IMR-90 (cell line): ENCODE measurements around the gene PDE5A.

Source experiments
- BHLHE40 ChIP-seq: fragments of 150-350 bp; IDR thresholded peaks from 2 replicates; pipeline ENCODE4 v1.6.1; 2016; ENCODE audit warnings: mild to moderate bottlenecking, low read depth, low read length
- CEBPB ChIP-seq: IDR thresholded peaks from 2 replicates; pipeline ENCODE4 v1.6.1; 2012; ENCODE audit warnings: low read depth, low read length, improper control_type of control experiment
- MXI1 ChIP-seq: IDR thresholded peaks from 2 replicates; pipeline ENCODE4 v1.6.1; 2012; ENCODE audit warnings: low read depth, mild to moderate bottlenecking, low read length, moderate library complexity, borderline replicate concordance
- NFE2L2 ChIP-seq: fragments of 150-350 bp; IDR thresholded peaks from 2 replicates; pipeline ENCODE4 v1.6.1; 2016; ENCODE audit warnings: low read depth, mild to moderate bottlenecking, low read length
- POLR2A ChIP-seq: IDR thresholded peaks from 2 replicates; pipeline ENCODE4 v1.6.1; 2012; ENCODE audit warnings: mild to moderate bottlenecking, low read depth, low read length
- RAD21 ChIP-seq: IDR thresholded peaks from 2 replicates; pipeline ENCODE4 v1.6.1; 2012; ENCODE audit warnings: low read length, improper control_type of control experiment
- RCOR1 ChIP-seq: IDR thresholded peaks from 2 replicates; pipeline ENCODE4 v1.6.1; 2012; ENCODE audit warnings: mild to moderate bottlenecking, low read length, improper control_type of control experiment; ENCODE audit not compliant: insufficient replicate concordance
- RFX5 ChIP-seq: IDR thresholded peaks from 2 replicates; pipeline ENCODE4 v1.8.0; 2012; ENCODE audit warnings: low read depth, mild to moderate bottlenecking, low read length, moderate library complexity
- SMC3 ChIP-seq: fragments of 150-350 bp; IDR thresholded peaks from 2 replicates; pipeline ENCODE4 v1.6.1; 2016; ENCODE audit warnings: low read depth, mild to moderate bottlenecking, antibody characterized with exemption, low read length, moderate library complexity
- TF ChIP-seq, protein P1 (sequence below): conservative IDR thresholded peaks from 2 replicates; pipeline ENCODE4 v1.5.1; 2012; ENCODE audit warnings: mild to moderate bottlenecking, low read depth, low read length, improper control_type of control experiment
- TF ChIP-seq, protein P2 (sequence below): fragments of 150-350 bp; IDR thresholded peaks from 2 replicates; pipeline ENCODE4 v1.6.1; 2017; ENCODE audit warnings: mild to moderate bottlenecking, antibody characterized with exemption, low read length, low read depth

DNA sequence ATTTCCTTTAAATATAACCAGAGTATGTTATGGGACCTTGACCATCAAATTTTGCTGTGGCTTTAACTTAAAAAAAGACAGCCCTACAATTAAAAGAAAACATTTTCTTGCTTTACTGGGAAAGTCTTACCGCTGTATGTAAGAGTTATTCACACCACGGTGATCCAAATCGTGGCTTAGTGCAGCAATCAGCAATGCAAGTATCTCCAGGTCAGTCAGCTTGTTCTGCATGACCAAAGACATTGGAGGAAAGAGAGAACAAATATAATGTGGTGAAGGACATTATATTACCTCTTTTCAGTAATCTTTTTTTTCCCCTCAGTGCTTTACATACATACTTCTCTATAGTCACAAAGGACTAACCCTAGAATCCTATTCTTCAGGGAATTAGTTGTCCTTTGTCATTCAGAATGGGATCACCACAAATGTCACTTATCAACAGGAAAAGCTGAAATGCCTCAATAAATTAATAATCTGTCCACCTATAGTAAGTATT lies 109.6 kb downstream of the PDE5A start:
- TF ChIP-seq, protein P1, sequence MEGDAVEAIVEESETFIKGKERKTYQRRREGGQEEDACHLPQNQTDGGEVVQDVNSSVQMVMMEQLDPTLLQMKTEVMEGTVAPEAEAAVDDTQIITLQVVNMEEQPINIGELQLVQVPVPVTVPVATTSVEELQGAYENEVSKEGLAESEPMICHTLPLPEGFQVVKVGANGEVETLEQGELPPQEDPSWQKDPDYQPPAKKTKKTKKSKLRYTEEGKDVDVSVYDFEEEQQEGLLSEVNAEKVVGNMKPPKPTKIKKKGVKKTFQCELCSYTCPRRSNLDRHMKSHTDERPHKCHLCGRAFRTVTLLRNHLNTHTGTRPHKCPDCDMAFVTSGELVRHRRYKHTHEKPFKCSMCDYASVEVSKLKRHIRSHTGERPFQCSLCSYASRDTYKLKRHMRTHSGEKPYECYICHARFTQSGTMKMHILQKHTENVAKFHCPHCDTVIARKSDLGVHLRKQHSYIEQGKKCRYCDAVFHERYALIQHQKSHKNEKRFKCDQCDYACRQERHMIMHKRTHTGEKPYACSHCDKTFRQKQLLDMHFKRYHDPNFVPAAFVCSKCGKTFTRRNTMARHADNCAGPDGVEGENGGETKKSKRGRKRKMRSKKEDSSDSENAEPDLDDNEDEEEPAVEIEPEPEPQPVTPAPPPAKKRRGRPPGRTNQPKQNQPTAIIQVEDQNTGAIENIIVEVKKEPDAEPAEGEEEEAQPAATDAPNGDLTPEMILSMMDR = no peak
- TF ChIP-seq POLR2A (no peak), RCOR1 (no peak), RFX5 (no peak), RAD21 (no peak), SMC3 (no peak), CEBPB (no peak), MXI1 (no peak), BHLHE40 (no peak), NFE2L2 (no peak)
- TF ChIP-seq, protein P2, sequence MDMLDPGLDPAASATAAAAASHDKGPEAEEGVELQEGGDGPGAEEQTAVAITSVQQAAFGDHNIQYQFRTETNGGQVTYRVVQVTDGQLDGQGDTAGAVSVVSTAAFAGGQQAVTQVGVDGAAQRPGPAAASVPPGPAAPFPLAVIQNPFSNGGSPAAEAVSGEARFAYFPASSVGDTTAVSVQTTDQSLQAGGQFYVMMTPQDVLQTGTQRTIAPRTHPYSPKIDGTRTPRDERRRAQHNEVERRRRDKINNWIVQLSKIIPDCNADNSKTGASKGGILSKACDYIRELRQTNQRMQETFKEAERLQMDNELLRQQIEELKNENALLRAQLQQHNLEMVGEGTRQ = no peak
